HEK293 (cell line): ENCODE measurements around the gene GSG1L.

Source experiments
- SETDB1 ChIP-seq: IDR thresholded peaks from one replicate; pipeline ENCODE4 v1.6.1; 2017; ENCODE audit warnings: mild to moderate bottlenecking, low read length, moderate library complexity, mixed read lengths; ENCODE audit not compliant: insufficient read length
- ZNF341 ChIP-seq: fragments of 450-650 bp; formaldehyde crosslinking; IDR thresholded peaks from 2 replicates; pipeline ENCODE4; 2016; ENCODE audit warnings: low read depth, missing biosample characterization, missing genetic modification characterization
- ZNF692 ChIP-seq: fragments of 450-650 bp; formaldehyde crosslinking; IDR thresholded peaks from 2 replicates; pipeline ENCODE4 v1.5.1; 2016; ENCODE audit warnings: missing biosample characterization, missing genetic modification characterization

GRCh38 chr16:27746076-27746855, 317.2 kb downstream of the GSG1L start:
- no peak for TF ChIP-seq ZNF341
- no peak for TF ChIP-seq SETDB1
- no peak for TF ChIP-seq ZNF692 (tag by site-specific recombination)
